Activated T-helper 1 cell treated with anti-CD3 and anti-CD28 coated beads, Interleukin-2, amount 50 U/mL, for 16 hours (primary cell): Measurements from ENCODE around the gene ZSCAN10.
A peak's percentile ranks its signal among the peaks of the same experiment; 100 is the strongest.

ENCODE experiments used
- DNase-seq, 2 donors: peaks; one replicate each; pipeline ENCODE4 v3.0.0-alpha.2; 2020; ENCODE audit warnings: low read depth in 1 of 2, low spot score in 1 of 2

Gene ZSCAN10

GRCh38 chr16:3134338-3135125, 35.4 kb upstream of the ZSCAN10 start, which contains the start of gene ZNF213:
Gene ZNF213 (plus strand): TSS chr16:3135029. CDS start chr16:3137281, 2,252 bp downstream.
- peak; percentile 76 to 88 for DNase-seq

- DNase-seq, result no peak
These were observed 34.8 kb upstream of the ZSCAN10 start for GRCh38 chr16:3133844-3134243.

- no peak for DNase-seq
These were observed 32.8 kb upstream of the ZSCAN10 start for GRCh38 chr16:3131755-3132377.

GRCh38 chr16:3129137-3130131, 30.3 kb upstream of the ZSCAN10 start:
- DNase-seq, result peak; percentile 43 to 63

- no peak for DNase-seq
These were observed 28.7 kb upstream of the ZSCAN10 start for GRCh38 chr16:3127745-3128144.

GRCh38 chr16:3123986-3124886, 25.1 kb upstream of the ZSCAN10 start:
- peak; percentile 93 for DNase-seq

- DNase-seq, result no peak
These were observed 24.0 kb upstream of the ZSCAN10 start for GRCh38 chr16:3122926-3123570.

- no peak for DNase-seq
These were observed 22.9 kb upstream of the ZSCAN10 start for GRCh38 chr16:3121851-3122467.

- DNase-seq, result no peak
These were observed 21.3 kb upstream of the ZSCAN10 start for GRCh38 chr16:3120435-3120834.

- DNase-seq, result no peak
These were observed 20.8 kb upstream of the ZSCAN10 start for GRCh38 chr16:3119701-3120408.

- no peak for DNase-seq
These were observed 20.2 kb upstream of the ZSCAN10 start for GRCh38 chr16:3119286-3119685.

- DNase-seq, result no peak
These were observed 19.8 kb upstream of the ZSCAN10 start for GRCh38 chr16:3118846-3119245.

- DNase-seq, result no peak
These were observed 19.2 kb upstream of the ZSCAN10 start for GRCh38 chr16:3118204-3118790.

GRCh38 chr16:3115561-3115960, 16.5 kb upstream of the ZSCAN10 start:
- DNase-seq, result no peak

GRCh38 chr16:3115003-3115402, 15.9 kb upstream of the ZSCAN10 start:
- no peak for DNase-seq

- DNase-seq, result no peak
These were observed 14.8 kb upstream of the ZSCAN10 start for GRCh38 chr16:3113765-3114479.

GRCh38 chr16:3112881-3113574, 13.9 kb upstream of the ZSCAN10 start:
- DNase-seq, result no peak
